Osteoblast (primary cell): ENCODE measurements around the gene MPV17L. TPM values are rescaled to one million over a fixed set of nuclear protein-coding genes. Genes with fewer than 3 reads are reported as not detected.
"Not testable (repeated sequence)": the region's sequence is repeated elsewhere in the genome, so short reads cannot be mapped to it uniquely, and the experiment has no call there.

Source experiments
- DNase-seq: peaks from one replicate; pipeline ENCODE4 v3.0.0; 2011; ENCODE audit warnings: low spot score, mixed read lengths; ENCODE audit not compliant: insufficient read length; ENCODE audit errors: missing footprints
- H2AFZ ChIP-seq: 2 replicates; pipeline ENCODE4 v1.6.0; 2011; ENCODE audit warnings: mild to moderate bottlenecking, low read length
- H3K27ac ChIP-seq: 2 replicates; pipeline ENCODE4 v1.5.1; 2011; ENCODE audit warnings: mild to moderate bottlenecking, low read depth, low read length, moderate library complexity
- H3K27me3 ChIP-seq: 2 replicates; pipeline ENCODE4 v1.6.0; 2012; ENCODE audit warnings: mild to moderate bottlenecking, control low read depth, inconsistent platforms, low read length, moderate library complexity; ENCODE audit not compliant: insufficient read depth
- H3K36me3 ChIP-seq: 2 replicates; pipeline ENCODE4 v1.5.1; 2011; ENCODE audit warnings: mild to moderate bottlenecking, low read length, control low read depth, moderate library complexity; ENCODE audit not compliant: insufficient read depth
- H3K4me1 ChIP-seq: 2 replicates; pipeline ENCODE4 v1.5.1; 2011; ENCODE audit warnings: mild to moderate bottlenecking, low read length, control low read depth, moderate library complexity; ENCODE audit not compliant: insufficient read depth
- H3K4me2 ChIP-seq: 2 replicates; pipeline ENCODE4 v1.6.0; 2011; ENCODE audit warnings: mild to moderate bottlenecking, low read length; ENCODE audit not compliant: insufficient read depth
- H3K4me3 ChIP-seq: fragments of 200-600 bp; sonication (generic); 3 replicates; pipeline ENCODE4 v1.5.1; 2012; ENCODE audit warnings: mild to moderate bottlenecking, low read length, inconsistent platforms; ENCODE audit not compliant: insufficient read depth
- H3K79me2 ChIP-seq: 2 replicates; pipeline ENCODE4 v1.6.0; 2012; ENCODE audit warnings: mild to moderate bottlenecking, low read length, control low read depth, inconsistent platforms; ENCODE audit not compliant: insufficient read depth
- H3K9me3 ChIP-seq: 2 replicates; pipeline ENCODE4 v1.5.1; 2011; ENCODE audit warnings: low read depth, low read length, control low read depth
- H4K20me1 ChIP-seq: 2 replicates; pipeline ENCODE4 v1.6.0; 2012; ENCODE audit warnings: mild to moderate bottlenecking, low read length, control low read depth; ENCODE audit not compliant: insufficient read depth
- CTCF ChIP-seq: IDR thresholded peaks from 2 replicates; pipeline ENCODE4 v1.5.1; 2011; ENCODE audit warnings: mild to moderate bottlenecking, low read depth, low read length, moderate library complexity; ENCODE audit errors: extremely low read depth
- total RNA-seq: library from RNA; depleted of rRNA; stranded (reverse); fragments of >200 nt; gene quantifications from 2 replicates; pipeline ENCODE4 v1.2.3, GENCODE V29; 2012

The MPV17L gene
- total RNA-seq, 1 donor: 0.36 TPM

DNA sequence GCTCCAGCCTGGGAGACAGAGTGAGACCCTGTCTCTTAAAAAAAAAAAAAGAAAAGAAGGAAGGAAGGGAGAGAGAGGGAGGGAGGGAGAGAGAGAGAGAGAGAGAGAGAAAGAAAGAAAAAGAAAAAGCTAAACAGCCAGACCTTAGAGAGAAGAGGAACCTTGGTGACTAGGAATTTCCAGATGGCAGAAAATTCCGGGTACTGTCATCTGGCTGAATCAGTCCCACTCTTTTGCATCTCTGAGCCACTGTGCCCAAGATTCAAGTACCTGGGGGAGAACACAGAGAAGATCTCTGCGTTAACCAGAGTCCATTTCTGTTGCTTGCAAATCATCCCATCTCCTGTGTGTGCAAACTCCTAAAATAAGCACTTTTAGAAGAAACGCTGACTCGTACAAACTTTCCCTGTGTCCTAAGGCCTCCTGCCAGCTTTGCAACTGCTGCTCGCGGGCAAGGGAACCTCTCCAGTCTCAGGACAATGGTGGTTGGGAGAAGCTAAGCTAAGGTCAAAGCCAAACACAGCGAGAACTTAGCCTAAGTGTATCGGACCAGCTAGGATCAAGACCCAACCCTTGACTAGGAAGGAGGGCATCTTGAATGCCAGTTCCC lies 56.8 kb downstream of the MPV17L start:
- H3K4me2 ChIP-seq: no peak overlapping the region
- H3K27ac ChIP-seq: no peak overlapping the region
- no peak for DNase-seq
- H3K4me1 ChIP-seq: peaks cover 3% of the 10 kb centered on the region
- no peak for TF ChIP-seq CTCF
- peaks cover 2% of the 10 kb centered on the region for H3K36me3 ChIP-seq
- H4K20me1 ChIP-seq: peaks cover 36% of the 10 kb centered on the region
- H3K4me3 ChIP-seq: no peak overlapping the region
- H2AFZ ChIP-seq: no peak overlapping the region
- peaks cover 38% of the 10 kb centered on the region for H3K79me2 ChIP-seq
- no peaks in the 10 kb centered on the region for H3K27me3 ChIP-seq
- no peaks in the 10 kb centered on the region for H3K9me3 ChIP-seq

- not testable (repeated sequence) for H3K4me2 ChIP-seq, H3K27me3 ChIP-seq, H3K36me3 ChIP-seq, H3K9me3 ChIP-seq, H3K4me3 ChIP-seq, H3K27ac ChIP-seq, H3K4me1 ChIP-seq, H2AFZ ChIP-seq, DNase-seq
- Histone ChIP-seq H3K79me2 (peaks cover 32% of the 10 kb centered on the region), H4K20me1 (peaks cover 41% of the 10 kb centered on the region)
These were observed 57.7 kb downstream of the MPV17L start for GRCh38 chr16:15453296-15453695.

- H3K9me3 ChIP-seq, H3K36me3 ChIP-seq, DNase-seq, H3K27me3 ChIP-seq, H3K27ac ChIP-seq, H3K4me3 ChIP-seq, H3K4me1 ChIP-seq, H3K4me2 ChIP-seq, H2AFZ ChIP-seq: not testable (repeated sequence)
- Histone ChIP-seq H3K79me2 (peaks cover 32% of the 10 kb centered on the region), H4K20me1 (peaks cover 53% of the 10 kb centered on the region)
These were observed 59.4 kb downstream of the MPV17L start for GRCh38 chr16:15454933-15455332.

- H2AFZ ChIP-seq: no peak overlapping the region
- H3K27ac ChIP-seq: no peak overlapping the region
- no peak overlapping the region for H3K4me3 ChIP-seq
- H4K20me1 ChIP-seq: peaks cover 65% of the 10 kb centered on the region
- no peak for TF ChIP-seq CTCF
- no peaks in the 10 kb centered on the region for H3K9me3 ChIP-seq
- peaks cover 43% of the 10 kb centered on the region for H3K79me2 ChIP-seq
- peaks cover 3% of the 10 kb centered on the region for H3K36me3 ChIP-seq
- H3K4me1 ChIP-seq: peaks cover 11% of the 10 kb centered on the region
- DNase-seq: no peak
- H3K4me2 ChIP-seq: no peak overlapping the region
- no peaks in the 10 kb centered on the region for H3K27me3 ChIP-seq
These were observed 61.8 kb downstream of the MPV17L start for GRCh38 chr16:15457400-15457799.

GRCh38 chr16:15457958-15458357 lies 62.4 kb downstream of the MPV17L start:
- no peak for TF ChIP-seq CTCF
- Histone ChIP-seq H4K20me1 (peaks cover 66% of the 10 kb centered on the region), H3K79me2 (peaks cover 42% of the 10 kb centered on the region), H3K4me2 (no peak overlapping the region), H3K27me3 (no peaks in the 10 kb centered on the region), H3K9me3 (no peaks in the 10 kb centered on the region), H3K36me3 (peaks cover 3% of the 10 kb centered on the region), H3K4me1 (peaks cover 11% of the 10 kb centered on the region), H3K4me3 (no peak overlapping the region), H2AFZ (no peak overlapping the region), H3K27ac (no peak overlapping the region)
- no peak for DNase-seq
